ENCODE data around the gene FBXL16. TPM values are rescaled to one million over a fixed set of nuclear protein-coding genes. Genes with fewer than 3 reads are reported as not detected.
"Not testable (repeated sequence)": the region's sequence is repeated elsewhere in the genome, so short reads cannot be mapped to it uniquely, and the experiment has no call there.

FBXL16 gene
- total and polyA plus RNA-seq, 5 experiments from 2014 or later: 3.0 to 29.3 (median 22.0) TPM

DNA sequence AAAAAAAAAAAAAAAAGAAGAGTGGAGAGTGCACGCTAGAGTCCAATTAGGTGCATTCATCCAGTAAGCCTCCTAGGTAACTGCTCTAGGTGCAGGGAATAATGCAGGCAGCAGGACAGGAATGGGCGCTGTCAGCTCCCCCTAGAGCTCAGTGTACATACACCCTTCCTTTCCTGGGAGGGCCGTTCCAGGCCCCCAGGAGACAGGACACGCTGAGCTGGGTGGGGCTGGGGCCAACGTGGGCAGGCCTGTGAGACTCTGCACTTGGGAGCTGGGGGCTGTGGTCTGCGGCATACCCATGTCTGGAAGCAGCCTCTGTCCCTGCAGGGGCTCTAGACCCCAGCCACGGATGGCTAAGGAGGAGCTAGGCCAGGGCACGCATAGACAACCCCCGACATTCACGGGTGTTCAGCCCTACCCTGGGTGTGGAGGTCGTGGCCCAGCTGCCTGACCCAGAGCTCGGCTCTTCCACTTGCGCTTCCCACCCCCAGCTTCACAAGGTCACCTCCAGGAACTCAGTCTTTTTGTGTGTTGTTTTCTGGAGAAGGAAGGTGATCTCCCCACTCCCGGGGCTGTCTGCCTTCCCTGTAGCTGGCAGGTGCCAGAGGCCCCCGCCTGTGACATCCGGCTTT lies 14.3 kb upstream of the FBXL16 start:
- peak in 2 of 10 donors; percentile 53 to 55 for DNase-seq
- peak; percentile 4 to 5 for ATAC-seq

DNA sequence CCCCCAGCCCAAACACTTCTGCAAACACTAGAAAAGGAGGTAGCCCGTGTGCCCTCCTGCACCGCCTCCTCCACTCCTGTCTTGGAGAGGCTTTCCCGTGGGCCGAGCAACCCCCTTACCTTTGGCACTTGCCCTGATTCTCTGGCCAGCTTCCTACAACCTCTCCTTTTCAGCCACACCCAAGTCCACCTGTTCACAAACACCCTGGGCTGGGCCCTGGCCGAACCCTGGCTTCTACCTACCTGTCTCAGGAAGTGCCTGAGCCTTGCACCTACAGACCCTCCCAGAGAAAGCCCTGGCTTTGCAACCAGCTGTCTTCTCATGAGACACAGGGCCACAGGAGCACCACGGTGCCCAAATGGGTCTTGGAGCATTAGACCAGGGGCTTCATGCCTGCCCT lies 13.3 kb upstream of the FBXL16 start:
- ATAC-seq: no peak

More for the DNA sequence above, 14.3 kb upstream of the FBXL16 start:
- H3K27ac Mint-ChIP-seq: peak overlapping the region; percentile 63 to 96 (median 88)
- H3K27me3 Mint-ChIP-seq: no peaks in the 10 kb centered on the region
- H3K4me3 Mint-ChIP-seq: peak overlapping the region; percentile 79 to 95 (median 87)
- POLR2A ChIA-PET: interaction anchor here (0.5 to 21.0 kb wide), 13 partner anchors 15 to 319 kb away, joined by 3 to 411 read pairs (median 3); partner anchors contain the start of genes CCDC78, CHTF18, CIAO3 and HAGHL
- H3K36me3 Mint-ChIP-seq: no peaks in the 10 kb centered on the region
- H3K4me1 Mint-ChIP-seq: peaks cover 21 to 48% (median 41%) of the 10 kb centered on the region in 4 donors
- H3K9me3 Mint-ChIP-seq: no peaks in the 10 kb centered on the region

DNA sequence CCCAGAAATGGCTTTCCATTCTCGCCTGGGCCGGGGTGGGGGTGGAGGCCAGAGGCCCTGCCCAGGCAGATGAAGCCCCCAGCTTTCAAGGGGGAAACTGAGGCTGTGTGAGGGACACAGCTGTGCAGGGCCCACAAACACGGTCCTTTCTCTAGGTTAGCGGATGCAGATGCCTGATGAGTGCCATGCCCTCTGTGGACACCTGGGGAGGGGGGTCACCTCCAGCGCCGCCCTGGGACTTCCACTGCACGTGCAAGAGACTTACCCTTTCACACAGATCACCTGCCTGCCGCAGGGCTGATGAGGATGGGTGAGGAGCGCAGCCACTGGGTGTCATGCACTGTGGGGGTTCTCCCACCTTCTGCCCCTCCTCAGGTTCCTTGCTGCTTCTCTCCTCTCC lies 12.8 kb upstream of the FBXL16 start:
- Mint-ChIP-seq H3K4me3 (peak overlapping the region in 3 of 10 donors; percentile 80 to 95 (median 91)), H3K9me3 (no peaks in the 10 kb centered on the region), H3K27me3 (no peaks in the 10 kb centered on the region), H3K36me3 (no peaks in the 10 kb centered on the region), H3K27ac (peak overlapping the region in 3 of 10 donors; percentile 40 to 83 (median 51)), H3K4me1 (peaks cover 19 to 50% (median 44%) of the 10 kb centered on the region in 4 donors)
- DNase-seq: no peak
- POLR2A ChIA-PET: interaction anchor here (4.1 to 21.0 kb wide), 2 partner anchors 16 to 69 kb away, joined by 21 to 411 read pairs; partner anchors contain the start of genes CCDC78, CHTF18, CIAO3 and HAGHL
- no peak for ATAC-seq

More for the DNA sequence above, 13.3 kb upstream of the FBXL16 start:
- no peak for DNase-seq
- POLR2A ChIA-PET: interaction anchor here (1.2 to 21.0 kb wide), 3 partner anchors 16 to 69 kb away, joined by 3 to 411 read pairs (median 21); partner anchors contain the start of genes CCDC78, CHTF18, CIAO3 and HAGHL
- Mint-ChIP-seq H3K9me3 (no peaks in the 10 kb centered on the region), H3K27ac (peak overlapping the region; percentile 32 to 90 (median 78)), H3K36me3 (no peaks in the 10 kb centered on the region), H3K27me3 (no peaks in the 10 kb centered on the region), H3K4me1 (peaks cover 21 to 53% (median 44%) of the 10 kb centered on the region in 4 donors), H3K4me3 (peak overlapping the region; percentile 61 to 95 (median 84))

DNA sequence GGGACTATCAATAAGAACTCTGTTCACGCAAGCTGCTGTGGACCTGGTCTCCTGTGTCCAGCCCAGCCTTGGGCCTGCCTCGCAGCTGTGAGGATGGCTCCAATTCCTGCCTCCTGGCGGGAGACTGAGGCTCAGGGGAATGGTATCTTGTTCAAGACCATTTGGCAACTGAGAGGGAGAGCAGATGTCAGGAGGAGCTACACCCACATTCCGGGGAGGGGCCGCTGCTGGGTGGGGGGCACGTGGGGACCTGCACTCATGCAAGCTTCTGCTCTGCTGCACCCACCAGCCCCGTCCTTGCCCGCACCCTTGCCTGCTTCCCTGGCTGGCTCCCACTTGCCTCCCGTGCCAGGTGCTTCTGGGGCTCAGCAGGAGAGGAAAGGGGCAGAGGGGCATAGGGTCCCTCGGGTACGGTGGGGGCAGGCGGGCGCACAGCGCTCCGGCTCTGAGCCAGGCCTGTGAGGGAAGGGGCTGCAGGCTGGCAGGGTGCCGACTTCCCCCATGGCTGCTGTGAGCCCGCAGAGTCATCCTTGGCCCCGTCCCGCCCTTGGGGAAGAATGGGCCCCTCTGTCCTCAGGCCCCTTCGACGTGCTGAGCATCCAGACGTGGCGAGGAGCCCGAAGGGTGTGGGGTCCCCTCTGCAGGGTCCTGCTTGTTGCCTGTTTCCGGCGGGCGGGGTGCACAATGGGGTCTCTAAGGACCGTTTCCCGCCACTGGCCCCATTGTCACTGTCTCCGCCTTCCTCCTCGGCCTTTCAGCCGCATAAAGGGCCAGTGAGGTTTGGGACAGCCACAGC lies 12.0 kb upstream of the FBXL16 start:
- Mint-ChIP-seq H3K4me1 (peaks cover 15 to 47% (median 40%) of the 10 kb centered on the region in 4 donors), H3K9me3 (no peaks in the 10 kb centered on the region), H3K4me3 (peak overlapping the region in 1 of 10 donors; percentile 32), H3K36me3 (no peaks in the 10 kb centered on the region), H3K27ac (peak overlapping the region in 1 of 10 donors; percentile 62), H3K27me3 (peaks cover 0 to 2% (median 0%) of the 10 kb centered on the region in 5 donors)
- POLR2A ChIA-PET: interaction anchor here (1.9 to 21.0 kb wide), 4 partner anchors 17 to 68 kb away, joined by 4 to 411 read pairs (median 11); partner anchors contain the start of genes CCDC78, CIAO3, HAGHL and JMJD8
- no peak for DNase-seq
- ATAC-seq: no peak

DNA sequence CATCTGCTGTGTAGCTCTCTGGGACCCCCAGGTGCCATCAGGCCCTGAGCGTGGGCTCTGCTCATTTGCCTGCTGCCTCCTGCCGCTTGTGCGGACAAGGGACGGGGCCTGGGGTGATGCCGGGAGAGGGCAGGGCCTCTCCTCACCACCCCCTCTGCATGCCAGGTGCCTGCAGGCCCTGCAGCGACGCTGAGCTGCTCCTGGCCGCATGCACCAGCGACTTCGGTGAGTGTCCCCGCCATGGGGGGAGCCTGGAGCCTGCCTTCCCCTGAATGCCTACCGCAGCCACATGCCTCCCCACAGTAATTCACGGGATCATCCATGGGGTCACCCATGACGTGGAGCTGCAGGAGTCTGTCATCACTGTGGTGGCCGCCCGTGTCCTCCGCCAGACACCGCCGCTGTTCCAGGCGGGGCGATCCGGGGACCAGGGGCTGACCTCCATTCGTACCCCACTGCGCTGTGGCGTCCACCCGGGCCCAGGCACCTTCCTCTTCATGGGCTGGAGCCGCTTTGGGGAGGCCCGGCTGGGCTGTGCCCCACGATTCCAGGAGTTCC lies 11.2 kb upstream of the FBXL16 start:
- Mint-ChIP-seq H3K4me3 (peak overlapping the region in 6 of 10 donors; percentile 42 to 72 (median 56)), H3K27ac (no peak overlapping the region), H3K27me3 (peaks cover 0 to 3% (median 0%) of the 10 kb centered on the region in 5 donors), H3K4me1 (peaks cover 13 to 41% (median 34%) of the 10 kb centered on the region in 4 donors), H3K36me3 (no peaks in the 10 kb centered on the region), H3K9me3 (no peaks in the 10 kb centered on the region)
- POLR2A ChIA-PET: interaction anchor here (0.9 to 21.0 kb wide), 6 partner anchors 10 to 68 kb away, joined by 3 to 411 read pairs (median 6); partner anchors contain the start of genes CCDC78, CIAO3, HAGHL and JMJD8
- ATAC-seq (no peak), DNase-seq (no peak)

DNA sequence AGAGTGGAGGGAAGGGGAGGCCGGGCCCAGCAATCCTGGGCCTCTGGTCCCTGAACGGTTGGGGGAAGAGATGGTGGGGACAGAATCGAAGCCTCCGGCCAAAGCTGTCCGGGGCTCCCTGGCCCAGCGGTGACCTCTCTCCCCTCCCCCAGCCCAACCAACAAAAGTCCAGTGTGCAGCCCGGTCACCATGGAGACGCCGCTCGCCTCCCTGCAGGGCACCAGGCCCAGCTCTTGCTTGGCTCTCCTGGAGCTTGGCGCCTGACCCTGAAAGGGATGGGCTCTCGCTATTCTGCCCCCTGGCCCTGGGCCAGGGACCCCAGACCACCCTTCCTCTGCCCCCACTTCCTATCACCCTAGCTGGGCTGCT lies 10.6 kb upstream of the FBXL16 start:
- POLR2A ChIA-PET: interaction anchor here (0.6 to 21.0 kb wide), 12 partner anchors 9 to 92 kb away, joined by 3 to 411 read pairs (median 4); partner anchors contain the start of genes CCDC78, CHTF18, CIAO3 and HAGHL
- no peak for ATAC-seq
- no peak for DNase-seq
- Mint-ChIP-seq H3K36me3 (no peaks in the 10 kb centered on the region), H3K4me3 (peak overlapping the region; percentile 39 to 83 (median 68)), H3K27me3 (peaks cover 0 to 3% (median 0%) of the 10 kb centered on the region in 5 donors), H3K9me3 (no peaks in the 10 kb centered on the region), H3K4me1 (peaks cover 13 to 41% (median 33%) of the 10 kb centered on the region in 4 donors), H3K27ac (peak overlapping the region in 1 of 10 donors; percentile 20)

DNA sequence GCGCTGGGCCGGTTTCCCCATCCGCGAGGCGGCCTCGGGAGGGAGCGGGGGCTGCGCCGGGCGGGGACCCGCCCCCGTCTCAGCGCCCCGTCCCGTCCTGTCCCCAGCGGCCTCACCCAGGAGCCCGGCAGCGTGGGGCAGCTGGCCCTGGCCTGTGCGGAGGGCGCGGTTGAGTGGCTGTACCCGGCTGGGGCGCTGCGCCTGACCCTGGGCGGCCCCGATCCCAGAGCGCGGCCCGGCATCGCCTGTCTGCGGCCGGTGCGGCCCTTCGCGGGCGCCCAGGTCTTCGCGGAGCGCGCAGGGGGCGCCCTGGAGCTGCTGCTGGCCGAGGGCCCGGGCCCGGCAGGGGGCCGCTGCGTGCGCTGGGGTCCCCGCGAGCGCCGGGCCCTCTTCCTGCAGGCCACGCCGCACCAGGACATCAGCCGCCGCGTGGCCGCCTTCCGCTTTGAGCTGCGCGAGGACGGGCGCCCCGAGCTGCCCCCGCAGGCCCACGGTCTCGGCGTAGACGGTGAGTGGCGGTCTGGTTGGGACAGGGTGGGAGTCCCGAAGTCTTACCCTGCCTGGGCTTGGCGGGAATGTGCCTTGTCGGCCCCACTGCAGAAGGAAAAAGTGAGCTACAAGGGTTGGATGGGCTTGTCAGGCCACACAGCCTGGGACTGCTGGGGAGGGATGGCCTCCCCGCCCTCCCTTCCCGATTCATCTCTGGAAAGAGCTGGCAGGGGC lies 10.0 kb upstream of the FBXL16 start:
- H3K36me3 Mint-ChIP-seq: no peaks in the 10 kb centered on the region
- H3K9me3 Mint-ChIP-seq: no peaks in the 10 kb centered on the region
- H3K27me3 Mint-ChIP-seq: peaks cover 0 to 7% (median 0%) of the 10 kb centered on the region in 5 donors
- POLR2A ChIA-PET: interaction anchor here (0.6 to 21.0 kb wide), 13 partner anchors 8 to 93 kb away, joined by 3 to 411 read pairs (median 4); partner anchors contain the start of genes CCDC78, CHTF18, CIAO3 and HAGHL
- peaks cover 13 to 41% (median 33%) of the 10 kb centered on the region in 4 donors for H3K4me1 Mint-ChIP-seq
- peak; percentile 9 to 33 for ATAC-seq
- H3K27ac Mint-ChIP-seq: peak overlapping the region in 2 of 10 donors; percentile 20 to 52
- DNase-seq: no peak
- peak overlapping the region; percentile 50 to 83 (median 66) for H3K4me3 Mint-ChIP-seq

DNA sequence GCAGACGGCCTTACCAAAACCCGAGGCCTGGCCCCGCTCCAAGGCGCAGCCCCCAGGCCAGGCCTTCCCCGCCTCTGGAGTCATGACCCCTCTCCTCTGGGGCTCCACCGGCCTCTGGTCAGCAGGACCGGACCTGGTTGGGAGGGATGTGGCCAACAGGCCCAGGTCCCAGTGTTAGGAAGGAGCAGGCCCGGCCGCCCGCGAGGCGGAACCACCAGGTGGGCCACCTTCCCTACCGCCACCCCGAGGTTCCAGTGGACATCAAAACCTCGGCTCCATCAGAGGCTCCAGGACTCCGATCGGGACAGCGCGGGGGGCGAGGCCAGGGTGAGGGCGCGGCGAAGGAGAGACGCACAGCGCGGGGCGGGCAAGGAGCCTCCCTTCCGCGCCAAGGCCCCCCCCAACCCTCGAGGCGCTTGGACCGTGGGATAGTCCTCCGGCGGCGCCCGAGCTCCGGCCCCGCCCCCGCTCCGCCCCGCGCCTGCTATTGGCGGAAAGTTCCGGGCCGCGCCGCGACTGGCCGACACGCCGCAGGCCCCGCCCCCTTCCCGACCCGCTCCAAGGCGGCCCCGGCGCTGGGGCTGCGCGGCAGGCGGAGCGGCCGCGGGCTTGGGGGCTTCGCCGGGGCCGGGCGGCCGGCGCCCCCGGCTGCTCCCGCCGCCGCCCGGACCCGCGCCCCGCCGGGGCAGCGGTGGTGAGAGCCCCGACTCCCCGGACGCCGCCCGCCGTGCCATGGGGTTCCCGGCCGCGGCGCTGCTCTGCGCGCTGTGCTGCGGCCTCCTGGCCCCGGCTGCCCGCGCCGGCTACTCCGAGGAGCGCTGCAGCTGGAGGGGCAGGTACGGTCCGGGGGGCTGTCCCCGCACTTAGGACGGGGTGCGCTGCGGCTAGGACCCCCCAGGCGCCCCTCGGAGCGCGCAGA lies 9.2 kb upstream of the FBXL16 start, which contains the start of gene METRN:
METRN (plus strand) TSS at position 561 of the 919 bp plus-strand sequence; CDS start at position 733, 172 bp downstream.
- Mint-ChIP-seq H3K36me3 (no peaks in the 10 kb centered on the region), H3K27me3 (peaks cover 0 to 14% (median 0%) of the 10 kb centered on the region in 5 donors), H3K27ac (peak within 1 kb of the TSS in 2 of 10 donors; percentile 20 to 52), H3K9me3 (no peaks in the 10 kb centered on the region), H3K4me1 (peaks cover 13 to 35% (median 26%) of the 10 kb centered on the region in 4 donors), H3K4me3 (peak within 1 kb of the TSS; percentile 19 to 83 (median 64))
- POLR2A ChIA-PET: interaction anchor here (1.1 to 21.0 kb wide), 7 partner anchors 14 to 74 kb away, joined by 3 to 411 read pairs (median 6); partner anchors contain the start of genes CCDC78, CHTF18, CIAO3 and HAGHL
- ATAC-seq: peak; percentile 85 to 89
- peak; percentile 79 to 95 (median 85) for DNase-seq

DNA sequence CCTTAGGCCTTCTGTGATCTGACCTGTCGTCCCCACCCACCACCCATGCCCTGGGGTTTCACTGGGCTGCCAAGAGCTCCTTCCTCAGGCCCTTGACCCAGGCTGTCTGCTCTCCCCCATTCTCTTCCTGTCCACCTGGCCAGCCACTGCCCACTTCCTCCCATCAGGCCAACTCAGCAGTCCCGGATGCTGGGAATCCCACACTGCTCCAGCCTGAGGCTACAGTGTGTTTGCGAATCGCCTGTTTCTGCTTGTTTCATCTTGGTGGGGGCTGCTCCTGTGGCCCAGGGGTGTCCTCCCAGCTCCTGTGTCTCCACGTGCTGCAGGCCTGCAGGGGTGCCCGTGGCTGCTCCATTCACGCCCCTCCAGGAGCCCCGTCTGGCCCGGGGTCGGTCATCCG lies 8.5 kb upstream of the FBXL16 start:
- POLR2A ChIA-PET: interaction anchor here (2.4 to 21.0 kb wide), 3 partner anchors 21 to 75 kb away, joined by 9 to 411 read pairs (median 10); partner anchors contain the start of genes CCDC78, CHTF18, CIAO3 and HAGHL
- H3K4me3 Mint-ChIP-seq: peak overlapping the region; percentile 18 to 75 (median 30)

DNA sequence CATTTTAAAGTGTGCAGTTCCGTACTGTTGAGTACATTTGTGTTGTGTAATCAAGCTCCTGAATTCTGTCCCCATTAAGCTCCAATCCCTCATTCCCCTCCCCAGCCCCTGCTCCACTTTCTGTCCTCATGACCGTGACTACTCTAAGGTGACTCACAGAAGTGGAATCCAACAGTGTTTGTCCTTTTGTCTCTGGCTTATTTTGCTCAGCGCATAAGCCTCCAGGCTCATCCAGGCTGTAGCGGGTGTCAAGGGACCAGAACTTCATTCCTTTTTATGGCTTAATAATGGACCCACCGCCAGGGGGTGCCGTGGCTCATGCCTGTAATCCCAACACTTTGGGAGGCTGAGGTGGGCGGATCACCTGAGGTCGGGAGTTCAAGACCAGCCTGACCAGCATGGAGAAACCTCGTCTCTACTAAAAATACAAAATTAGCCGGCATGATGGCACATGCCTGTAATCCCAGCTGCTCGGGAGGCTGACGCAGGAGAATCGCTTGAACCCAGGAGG lies 7.2 kb upstream of the FBXL16 start:
- DNase-seq: peak in 1 of 10 donors; percentile 50
- not testable (repeated sequence) for H3K36me3 Mint-ChIP-seq, ATAC-seq, H3K9me3 Mint-ChIP-seq
- Mint-ChIP-seq H3K27ac (peak overlapping the region in 1 of 10 donors; percentile 52), H3K4me1 (peaks cover 8 to 20% (median 13%) of the 10 kb centered on the region in 4 donors), H3K27me3 (peaks cover 4 to 35% (median 10%) of the 10 kb centered on the region in 5 donors), H3K4me3 (peak overlapping the region in 6 of 10 donors; percentile 15 to 41 (median 28))
- POLR2A ChIA-PET: interaction anchor here (0.6 to 21.0 kb wide), 4 partner anchors 8 to 73 kb away, joined by 3 to 411 read pairs (median 10); partner anchors contain the start of genes ANTKMT, CCDC78, CIAO3 and HAGHL

More for the DNA sequence above, 8.5 kb upstream of the FBXL16 start:
- H3K27me3 Mint-ChIP-seq: peaks cover 0 to 22% (median 0%) of the 10 kb centered on the region in 5 donors
- no peaks in the 10 kb centered on the region for H3K9me3 Mint-ChIP-seq
- no peak overlapping the region for H3K27ac Mint-ChIP-seq
- ATAC-seq (no peak), DNase-seq (no peak)
- peaks cover 10 to 29% (median 19%) of the 10 kb centered on the region in 4 donors for H3K4me1 Mint-ChIP-seq
- H3K36me3 Mint-ChIP-seq: no peaks in the 10 kb centered on the region
